Endothelial cell of umbilical vein (primary cell): ENCODE measurements around the gene PPM1L.

Experiments
- CTCF ChIP-seq, 2 donors: IDR thresholded peaks; 1 replicate in 1 of 2; 2 replicates in 1 of 2; pipeline ENCODE4 v1.5.1; 2011; ENCODE audit warnings: low read length in 2 of 2, mild to moderate bottlenecking in 2 of 2, moderate library complexity in 2 of 2, control low read depth in 1 of 2, inconsistent platforms in 1 of 2, low read depth in 1 of 2; ENCODE audit not compliant: insufficient read depth in 1 of 2; ENCODE audit errors: extremely low read depth in 1 of 2
- EZH2 ChIP-seq: IDR thresholded peaks from 2 replicates; pipeline ENCODE4 v1.6.1; 2012; ENCODE audit warnings: borderline replicate concordance, low read depth, mild to moderate bottlenecking, moderate library complexity, low read length, inconsistent platforms; ENCODE audit not compliant: severe bottlenecking
- FOS ChIP-seq: IDR thresholded peaks from 2 replicates; pipeline ENCODE4 v1.6.1; 2011; ENCODE audit warnings: mild to moderate bottlenecking, low read length, moderate library complexity, borderline replicate concordance; ENCODE audit not compliant: insufficient read depth
- GATA2 ChIP-seq: IDR thresholded peaks from 2 replicates; pipeline ENCODE4 v1.7.0; 2011; ENCODE audit warnings: low read depth, mild to moderate bottlenecking, moderate library complexity, mixed read lengths, low read length; ENCODE audit not compliant: insufficient read length, insufficient read depth
- JUN ChIP-seq: IDR thresholded peaks from 2 replicates; pipeline ENCODE4 v1.6.1; 2011; ENCODE audit warnings: borderline replicate concordance, low read depth; ENCODE audit not compliant: insufficient read length, insufficient read depth
- MAX ChIP-seq: IDR thresholded peaks from 2 replicates; pipeline ENCODE4 v1.6.1; 2011; ENCODE audit not compliant: insufficient read depth, insufficient read length
- MYC ChIP-seq: IDR thresholded peaks from one replicate; pipeline ENCODE4 v1.6.1; 2011; ENCODE audit warnings: mild to moderate bottlenecking, low read depth, low read length
- POLR2A ChIP-seq: IDR thresholded peaks from 2 replicates; pipeline ENCODE4 v1.6.1; 2012; ENCODE audit warnings: low read depth, mild to moderate bottlenecking, control low read depth, low read length
- POLR2AphosphoS5 ChIP-seq: IDR thresholded peaks from 2 replicates; pipeline ENCODE4 v1.6.1; 2012; ENCODE audit warnings: low read depth, mild to moderate bottlenecking, control low read depth, low read length, moderate library complexity; ENCODE audit not compliant: insufficient read depth

DNA sequence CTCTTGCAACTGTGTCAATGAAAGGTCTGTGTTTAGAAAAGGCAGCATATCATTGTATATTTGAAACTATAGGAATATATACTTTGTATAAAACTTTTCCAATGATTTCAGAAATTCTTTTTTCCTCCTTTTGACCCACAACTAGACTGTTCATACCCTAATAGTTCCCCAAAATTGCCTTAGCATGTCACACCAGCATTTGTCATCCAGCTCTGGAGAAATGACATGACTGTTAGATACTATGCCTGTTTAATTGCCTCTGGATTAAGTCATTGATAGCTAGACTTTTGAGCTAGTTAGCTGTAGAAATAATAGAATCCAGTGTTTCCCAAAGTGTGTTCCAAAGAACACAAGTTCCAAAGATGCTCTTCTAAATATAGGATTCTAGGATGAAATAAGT, 316.7 kb downstream of the PPM1L start:
- TF ChIP-seq CTCF (IDR thresholded peaks at IDR 0.05; ENCODE audit: extremely low read depth in 1 of 2, insufficient read depth in 1 of 2, low read depth in 1 of 2, low read length in 2 of 2) (no peak), POLR2AphosphoS5 (no peak), GATA2 (no peak), POLR2A (no peak), MYC (no peak), MAX (no peak), EZH2 (no peak), JUN (no peak), FOS (no peak)
